Measurements from ENCODE around the gene DOCK1.

Gene DOCK1

GRCh38 chr10:127100983-127101615 is 195.9 kb downstream of the DOCK1 start:
- no peaks in the 10 kb centered on the region for H3K27me3 ChIP-seq (ENCODE audit: insufficient read depth, poor library complexity, severe bottlenecking)
- TF ChIP-seq CTCF (IDR thresholded peaks at IDR 0.05; ENCODE audit: poor library complexity, severe bottlenecking): no peak
- no peak for DNase-seq (ENCODE audit: low spot score)
- H3K27ac ChIP-seq (ENCODE audit: poor library complexity, severe bottlenecking): no peak overlapping the region
- H3K4me1 ChIP-seq (ENCODE audit: insufficient read depth, poor library complexity, severe bottlenecking): no peaks in the 10 kb centered on the region
- H3K9me3 ChIP-seq (ENCODE audit: severe bottlenecking): no peaks in the 10 kb centered on the region
- H3K36me3 ChIP-seq (ENCODE audit: low read depth): peaks cover 6% of the 10 kb centered on the region; the same call in 1 of the 2 replicates
- no peak for ATAC-seq (ENCODE audit: low read depth)
- H3K4me3 ChIP-seq (ENCODE audit: severe bottlenecking): no peak overlapping the region

- Histone ChIP-seq H3K4me3 (ENCODE audit: severe bottlenecking) (no peak overlapping the region), H3K27ac (ENCODE audit: poor library complexity, severe bottlenecking) (no peak overlapping the region), H3K4me1 (ENCODE audit: insufficient read depth, poor library complexity, severe bottlenecking) (no peaks in the 10 kb centered on the region), H3K27me3 (ENCODE audit: insufficient read depth, poor library complexity, severe bottlenecking) (no peaks in the 10 kb centered on the region), H3K9me3 (ENCODE audit: severe bottlenecking) (no peaks in the 10 kb centered on the region), H3K36me3 (ENCODE audit: low read depth) (peaks cover 3% of the 10 kb centered on the region; the same call in 1 of the 2 replicates)
- no peak for DNase-seq (ENCODE audit: low spot score)
- 0 out of 3 replicates have a peak, but pooled peaks have one; percentile 25 for ATAC-seq (ENCODE audit: low read depth)
- TF ChIP-seq CTCF (IDR thresholded peaks at IDR 0.05; ENCODE audit: poor library complexity, severe bottlenecking): no peak
Measured at GRCh38 chr10:127102176-127102575, 196.9 kb downstream of the DOCK1 start.

GRCh38 chr10:127115100-127115499 is 209.9 kb downstream of the DOCK1 start:
- H3K36me3 ChIP-seq (ENCODE audit: low read depth): peaks cover 19% of the 10 kb centered on the region
- no peak for TF ChIP-seq CTCF (IDR thresholded peaks at IDR 0.05; ENCODE audit: poor library complexity, severe bottlenecking)
- ATAC-seq (ENCODE audit: low read depth): no peak
- H3K4me3 ChIP-seq (ENCODE audit: severe bottlenecking): no peak overlapping the region
- no peak overlapping the region for H3K27ac ChIP-seq (ENCODE audit: poor library complexity, severe bottlenecking)
- DNase-seq (ENCODE audit: low spot score): no peak
- no peaks in the 10 kb centered on the region for H3K27me3 ChIP-seq (ENCODE audit: insufficient read depth, poor library complexity, severe bottlenecking)
- no peaks in the 10 kb centered on the region for H3K9me3 ChIP-seq (ENCODE audit: severe bottlenecking)
- no peaks in the 10 kb centered on the region for H3K4me1 ChIP-seq (ENCODE audit: insufficient read depth, poor library complexity, severe bottlenecking)

GRCh38 chr10:127117125-127117524 is 211.9 kb downstream of the DOCK1 start:
- Histone ChIP-seq H3K27ac (ENCODE audit: poor library complexity, severe bottlenecking) (no peak overlapping the region), H3K36me3 (ENCODE audit: low read depth) (peaks cover 13% of the 10 kb centered on the region), H3K27me3 (ENCODE audit: insufficient read depth, poor library complexity, severe bottlenecking) (no peaks in the 10 kb centered on the region), H3K4me3 (ENCODE audit: severe bottlenecking) (no peak overlapping the region), H3K9me3 (ENCODE audit: severe bottlenecking) (no peaks in the 10 kb centered on the region), H3K4me1 (ENCODE audit: insufficient read depth, poor library complexity, severe bottlenecking) (no peaks in the 10 kb centered on the region)
- DNase-seq (ENCODE audit: low spot score) (no peak), ATAC-seq (ENCODE audit: low read depth) (no peak)
- TF ChIP-seq CTCF (IDR thresholded peaks at IDR 0.05; ENCODE audit: poor library complexity, severe bottlenecking): no peak

- no peak overlapping the region for H3K27ac ChIP-seq (ENCODE audit: poor library complexity, severe bottlenecking)
- TF ChIP-seq CTCF (IDR thresholded peaks at IDR 0.05; ENCODE audit: poor library complexity, severe bottlenecking): no peak
- H3K36me3 ChIP-seq (ENCODE audit: low read depth): peaks cover 5% of the 10 kb centered on the region; the same call in 1 of the 2 replicates
- H3K27me3 ChIP-seq (ENCODE audit: insufficient read depth, poor library complexity, severe bottlenecking): no peaks in the 10 kb centered on the region
- H3K9me3 ChIP-seq (ENCODE audit: severe bottlenecking): no peaks in the 10 kb centered on the region
- H3K4me1 ChIP-seq (ENCODE audit: insufficient read depth, poor library complexity, severe bottlenecking): no peaks in the 10 kb centered on the region
- no peak for DNase-seq (ENCODE audit: low spot score)
- ATAC-seq (ENCODE audit: low read depth): no peak
- H3K4me3 ChIP-seq (ENCODE audit: severe bottlenecking): no peak overlapping the region
Measured at GRCh38 chr10:127118034-127118433, 212.8 kb downstream of the DOCK1 start.

Measured in RWPE2 (cell line).